Measurements from ENCODE around the gene PLXNA2.

GRCh38 chr1:208015255-208015654 is 228.9 kb downstream of the PLXNA2 start:
- TF ChIP-seq CTCF (IDR thresholded peaks at IDR 0.05; ENCODE audit: borderline replicate concordance, extremely low read depth, low read length, poor library complexity, severe bottlenecking) = no peak
- TF ChIP-seq EZH2 (IDR thresholded peaks at IDR 0.05; ENCODE audit: borderline replicate concordance, low read depth, low read length, severe bottlenecking) = no peak
